ENCODE results near the gene SRC.
"Not testable (repeated sequence)": the region's sequence is repeated elsewhere in the genome, so short reads cannot be mapped to it uniquely, and the experiment has no call there.

Gene SRC

DNA sequence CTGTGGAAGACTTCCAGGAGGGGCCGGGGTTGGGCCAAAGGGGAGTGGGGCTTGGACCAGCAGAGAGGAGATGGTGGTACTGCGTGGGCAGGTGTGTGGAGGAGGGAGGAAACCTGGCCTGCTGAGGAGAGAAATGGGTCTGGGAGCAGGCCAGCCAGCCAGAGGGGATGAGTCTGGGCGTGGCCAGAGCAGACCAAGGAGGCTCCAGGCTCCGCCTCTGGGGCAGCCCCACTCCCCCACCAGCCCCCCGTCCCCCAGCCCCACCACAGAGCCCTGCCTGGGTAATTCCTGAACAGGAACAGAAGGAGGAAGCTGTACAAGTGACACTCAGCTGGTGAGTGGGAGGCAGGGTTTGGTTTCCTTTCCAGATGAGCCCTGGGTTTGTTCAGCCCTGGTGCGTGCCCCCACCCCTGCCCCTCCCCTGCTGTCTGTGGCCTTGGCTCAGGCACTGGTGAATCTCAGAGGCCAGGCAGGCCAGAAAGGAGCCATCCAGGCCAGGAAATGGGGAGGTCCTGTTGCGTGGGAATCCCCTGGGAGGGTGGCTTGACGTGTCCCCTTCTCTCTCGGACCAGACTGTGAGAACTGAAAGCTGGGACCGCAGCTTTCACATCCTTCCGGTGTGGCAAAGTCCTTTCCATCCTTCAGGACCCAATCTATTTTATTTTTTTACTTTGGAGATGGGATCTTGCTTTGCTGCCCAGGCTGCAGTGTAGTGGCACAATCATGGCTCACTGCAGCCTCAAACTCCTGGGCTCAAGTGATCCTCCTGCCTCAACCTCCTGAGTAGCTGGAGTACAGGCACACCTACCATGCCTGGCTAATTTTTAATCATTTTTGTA is 9.4 kb upstream of the SRC start:
- DNase-seq (ENCODE audit: low read depth) = no peak

DNA sequence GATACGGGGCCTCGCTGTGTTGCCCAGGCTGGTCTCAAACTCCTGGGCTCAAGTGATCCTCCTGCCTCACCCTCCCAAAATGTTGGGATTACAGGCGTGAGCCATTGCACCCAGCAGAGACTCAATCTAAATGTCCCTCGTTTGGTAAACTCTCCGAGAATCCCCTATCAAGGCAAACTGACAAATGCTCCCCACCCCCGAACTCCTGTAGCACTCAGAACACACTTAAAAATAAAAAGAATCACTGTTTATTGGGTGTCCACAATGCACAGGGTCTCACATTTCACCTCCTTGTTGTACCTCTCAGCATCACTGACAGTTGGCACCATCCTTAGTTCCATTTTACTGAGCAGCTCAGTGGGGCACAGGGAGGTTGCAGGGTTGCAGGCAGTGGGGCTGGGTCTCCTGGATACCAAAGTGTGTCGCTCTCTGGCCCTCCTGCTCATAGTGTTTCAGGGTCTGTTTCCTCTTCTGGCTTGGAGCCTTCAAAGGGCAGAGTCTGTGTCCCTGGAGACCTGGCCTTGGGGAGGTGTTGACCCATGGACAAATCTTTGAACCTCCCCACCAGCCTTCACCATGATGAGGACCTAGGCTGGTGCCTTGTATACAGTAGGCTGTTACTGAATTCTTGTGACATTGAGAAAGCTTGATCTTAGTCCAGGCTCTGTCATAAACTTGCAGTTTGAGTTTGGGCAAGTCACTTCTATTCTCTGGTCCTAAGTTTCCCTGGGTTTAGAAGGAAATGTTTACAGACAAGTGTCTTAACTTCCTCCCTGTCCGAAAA is 8.5 kb upstream of the SRC start:
- DNase-seq (ENCODE audit: low read depth) = no peak

DNA sequence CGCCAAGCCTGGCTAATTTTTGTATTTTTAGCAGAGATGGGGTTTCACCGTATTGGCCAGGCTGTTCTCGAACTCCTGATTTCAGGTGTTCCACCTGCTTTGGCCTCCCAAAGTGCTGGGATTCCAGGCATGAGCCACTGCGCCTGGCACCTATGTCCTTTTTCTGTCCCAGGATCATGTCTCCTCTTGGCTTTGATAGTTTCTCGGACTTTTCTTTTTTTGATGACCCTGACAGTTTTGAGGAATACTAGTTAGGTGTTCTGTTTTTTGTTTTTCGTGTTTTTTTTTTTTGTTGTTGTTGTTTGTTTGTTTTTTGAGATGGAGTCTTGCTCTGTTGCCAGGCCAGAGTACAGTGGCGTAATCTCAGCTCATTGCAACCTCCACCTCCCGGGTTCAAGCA is 7.6 kb upstream of the SRC start:
- not testable (repeated sequence) for DNase-seq (ENCODE audit: low read depth)

DNA sequence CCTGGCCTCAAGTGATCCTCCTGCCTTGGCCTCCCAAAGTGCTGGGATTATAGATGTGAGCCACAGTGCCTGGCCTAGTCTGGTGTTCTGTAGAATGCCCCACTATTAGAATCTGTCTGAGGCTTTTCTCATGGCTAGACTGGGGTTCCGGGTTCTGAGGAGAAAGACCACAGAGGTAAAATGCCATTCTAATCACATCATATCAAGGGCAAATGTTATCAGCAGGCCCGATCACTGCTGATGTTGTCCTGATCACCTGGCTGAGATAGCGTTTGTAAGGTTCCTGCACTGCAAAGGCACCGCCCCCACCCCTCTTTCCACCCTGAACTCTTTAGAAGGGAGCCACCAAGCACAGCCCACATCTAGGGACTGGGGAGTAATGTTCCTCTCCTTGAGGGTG is 6.7 kb upstream of the SRC start:
- DNase-seq (ENCODE audit: low read depth) = no peak

DNA sequence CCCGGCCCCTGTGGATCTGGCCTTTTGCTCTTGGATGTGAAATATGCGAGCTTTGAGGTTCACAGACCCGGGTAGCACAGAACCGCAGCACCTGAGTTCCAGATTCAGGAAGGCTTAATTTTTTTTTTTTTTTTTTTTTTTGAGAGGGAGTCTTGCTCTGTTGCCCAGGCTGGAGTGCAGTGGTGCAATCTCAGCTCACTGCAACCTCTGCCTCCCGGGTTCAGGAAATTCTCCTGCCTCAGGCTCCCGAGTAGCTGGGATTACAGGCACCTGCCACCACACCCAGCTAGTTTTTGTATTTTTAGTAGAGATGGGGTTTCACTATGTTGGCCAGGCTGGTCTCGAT is 6.2 kb upstream of the SRC start:
- not testable (repeated sequence) for DNase-seq (ENCODE audit: low read depth)

DNA sequence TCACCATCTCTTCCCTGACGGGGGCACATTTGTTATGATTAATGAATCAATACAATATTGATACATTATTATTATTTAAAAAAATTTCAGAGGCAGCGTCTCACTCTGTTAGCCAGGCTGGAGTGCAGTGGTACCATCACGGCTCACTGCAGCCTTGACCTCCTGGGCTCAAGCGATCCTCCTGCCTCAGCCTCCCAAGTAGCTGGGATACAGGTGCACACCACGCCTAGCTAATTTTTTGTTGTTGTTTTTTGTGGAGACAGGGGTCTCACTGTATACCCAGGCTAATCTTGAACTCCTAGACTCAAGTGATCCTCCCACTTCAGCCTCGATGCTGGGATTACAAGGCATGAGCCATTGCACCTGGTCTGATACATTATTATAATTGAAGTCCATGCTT is 4.9 kb upstream of the SRC start:
- no peak for DNase-seq (ENCODE audit: low read depth)

DNA sequence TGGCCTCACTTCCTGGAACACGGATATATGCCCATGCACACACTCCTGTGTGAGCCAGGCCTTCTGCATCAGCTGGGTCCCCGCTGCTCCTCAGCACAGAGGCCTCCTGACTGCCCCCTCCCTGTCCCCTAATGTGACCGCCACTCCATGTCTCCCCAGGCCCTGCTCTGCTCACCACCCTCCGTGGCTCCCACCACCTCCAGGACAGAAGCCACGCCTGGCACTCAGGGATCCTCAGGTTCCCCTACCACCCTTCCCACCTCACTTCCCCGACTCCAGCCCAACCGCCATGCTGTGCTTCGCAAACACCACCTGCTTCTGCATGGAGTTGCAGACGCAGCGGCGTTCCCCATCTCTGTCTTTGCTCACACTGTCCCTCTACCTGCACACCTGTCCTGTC is 4.3 kb upstream of the SRC start:
- DNase-seq (ENCODE audit: low read depth) = no peak

DNA sequence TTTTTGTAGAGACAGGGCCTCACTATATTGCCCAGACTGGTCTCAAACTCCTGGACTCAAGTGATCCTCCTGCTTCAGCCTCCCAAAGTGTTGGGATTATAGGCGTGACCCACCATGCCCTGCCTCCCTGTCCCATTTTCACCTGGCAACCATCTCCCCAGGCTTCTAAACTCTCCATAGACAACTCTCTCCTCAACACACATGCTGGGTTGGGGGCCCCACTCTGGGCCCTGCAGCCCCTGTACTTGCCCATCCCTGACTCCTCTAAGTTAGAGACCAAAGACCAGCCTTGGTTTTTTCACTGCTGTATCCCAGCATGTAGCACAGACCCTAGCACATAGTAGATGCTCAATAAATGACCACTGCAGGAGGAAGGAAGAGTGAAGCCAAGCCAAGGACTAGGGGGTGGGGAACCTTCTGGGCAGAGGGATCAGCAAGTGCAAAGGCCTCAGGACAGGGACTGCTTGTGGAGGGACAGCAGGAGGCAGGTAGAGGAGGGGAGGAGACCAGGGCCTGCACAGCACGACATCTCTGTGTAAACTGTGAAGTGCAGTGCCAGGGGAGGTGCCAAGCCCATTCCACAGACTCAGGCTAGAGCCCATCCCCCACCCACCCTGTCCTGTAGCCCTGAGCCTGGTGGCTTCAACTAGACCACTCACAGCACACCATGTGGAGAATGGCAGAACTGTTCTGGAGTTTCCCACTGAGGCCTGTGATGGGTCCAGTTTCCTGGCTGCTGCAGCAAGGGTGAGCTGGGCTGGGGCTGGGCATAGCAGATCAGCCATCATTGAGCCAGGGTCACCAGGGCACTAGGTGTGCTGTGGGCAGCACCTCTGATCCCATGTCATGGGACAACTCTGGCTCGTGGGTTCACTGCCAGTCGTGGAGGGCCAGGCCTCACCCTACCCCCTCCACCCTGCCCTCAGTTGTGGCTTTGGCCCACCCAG is 3.4 kb upstream of the SRC start:
- DNase-seq (ENCODE audit: low read depth) = no peak

DNA sequence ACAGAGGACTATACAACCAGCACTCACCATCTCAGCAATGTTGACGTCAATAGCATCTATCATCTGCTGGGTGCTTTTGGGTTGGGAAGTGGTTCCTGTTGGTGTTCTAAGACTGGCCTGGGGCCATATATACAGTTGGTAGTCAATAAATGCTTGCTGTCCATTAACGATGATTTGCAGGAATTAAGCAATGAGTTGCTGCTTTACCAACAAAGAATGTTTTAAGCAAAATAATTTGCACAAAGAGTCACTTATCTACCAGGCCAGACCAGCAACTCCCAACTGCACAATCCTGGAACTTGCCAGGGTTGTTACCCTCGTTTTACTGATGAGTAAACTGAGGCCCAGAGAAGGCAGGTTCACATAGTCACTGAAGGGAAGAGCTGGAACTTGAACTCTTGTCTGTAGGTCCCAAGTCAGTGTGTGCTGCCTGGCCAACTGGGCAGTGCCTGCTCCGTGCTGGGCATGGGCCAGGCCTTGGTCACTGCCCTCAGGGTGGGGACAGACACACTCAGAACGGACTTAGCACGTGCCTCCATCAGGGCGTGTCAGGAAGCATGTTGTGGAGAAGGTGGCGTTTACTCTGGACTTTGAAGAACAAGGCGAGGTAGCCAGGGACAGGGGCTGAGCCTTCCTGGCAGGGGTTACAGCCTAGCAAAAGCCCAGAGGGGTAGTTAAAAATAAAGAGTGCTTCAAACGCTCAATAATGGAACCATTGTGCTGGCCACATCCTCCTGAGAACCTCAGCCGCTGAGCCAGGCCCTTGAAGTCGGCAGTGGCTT is 2.5 kb upstream of the SRC start:
- no peak for DNase-seq (ENCODE audit: low read depth)

DNA sequence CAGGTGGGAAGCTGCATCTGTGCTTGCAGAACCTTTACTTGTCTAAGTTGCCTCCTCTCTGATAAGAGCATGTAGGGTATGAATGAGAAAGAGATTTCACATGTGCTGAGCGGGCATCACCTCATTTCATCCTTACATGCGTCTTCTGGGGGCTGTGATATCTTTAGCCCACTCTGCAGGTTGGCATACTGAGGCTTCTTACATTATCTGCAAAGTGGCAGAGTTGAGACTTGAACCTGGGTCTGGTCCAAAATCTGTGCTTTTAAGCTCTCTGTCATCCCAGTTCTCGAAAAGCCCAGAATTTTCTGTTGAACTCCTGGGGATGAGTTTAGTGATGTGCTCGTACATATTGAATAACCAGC is 2.0 kb upstream of the SRC start:
- DNase-seq (ENCODE audit: low read depth) = no peak

DNA sequence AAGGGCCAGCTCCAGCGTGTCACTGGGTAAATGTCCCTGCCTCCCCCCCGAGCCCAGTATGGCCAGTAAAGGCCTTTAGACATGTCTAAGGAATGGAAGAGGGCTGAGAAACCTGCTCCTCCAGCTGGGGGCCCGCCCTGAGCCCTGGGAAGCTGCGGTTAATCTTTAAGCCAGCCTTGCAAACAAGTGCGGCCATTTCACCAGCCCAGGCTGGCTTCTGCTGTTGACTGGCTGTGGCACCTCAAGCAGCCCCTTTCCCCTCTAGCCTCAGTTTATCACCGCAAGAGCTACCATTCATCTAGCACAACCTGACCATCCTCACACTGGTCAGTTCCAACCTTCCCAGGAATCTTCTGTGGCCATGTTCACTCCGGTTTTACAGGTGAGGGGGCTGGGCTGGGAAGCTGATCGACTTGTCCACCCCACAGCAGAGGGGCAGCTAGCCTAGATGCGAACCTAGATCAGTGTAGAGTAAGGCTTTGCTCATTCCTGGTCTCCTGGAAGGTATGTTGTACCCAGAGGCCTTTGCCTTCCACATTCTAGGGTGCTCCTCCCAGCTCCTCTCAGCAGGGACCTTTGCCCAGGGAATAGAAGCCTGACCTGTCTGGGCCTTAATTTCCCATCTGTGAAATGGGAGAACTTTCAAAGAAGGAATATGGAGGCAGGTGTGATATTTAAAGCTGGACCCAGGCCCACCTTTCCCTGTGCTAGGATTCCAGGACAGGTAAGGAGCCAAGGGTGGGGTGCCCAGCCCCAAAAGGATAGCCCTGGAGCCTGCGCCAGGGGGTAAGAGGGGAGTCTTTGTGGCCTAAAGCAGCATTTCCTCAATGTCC is 1.2 kb upstream of the SRC start:
- DNase-seq (ENCODE audit: low read depth) = no peak

DNA sequence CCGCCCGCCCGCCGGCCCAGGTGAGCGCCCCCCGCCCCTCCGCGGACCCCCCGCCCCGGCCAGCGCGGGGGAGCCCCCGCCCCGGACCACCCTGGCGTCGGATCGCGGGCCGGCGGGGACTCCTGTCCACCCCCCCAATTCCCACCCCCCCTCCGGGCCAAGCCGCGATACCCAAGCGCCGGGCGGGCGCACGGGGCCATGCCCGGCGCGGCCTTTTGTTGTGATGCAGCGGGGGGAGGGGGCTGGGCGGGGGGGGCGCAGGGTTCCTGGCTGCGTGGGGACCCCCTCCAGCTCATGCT is 245 bp downstream of the SRC start:
- DNase-seq (ENCODE audit: low read depth) = no peak

DNA sequence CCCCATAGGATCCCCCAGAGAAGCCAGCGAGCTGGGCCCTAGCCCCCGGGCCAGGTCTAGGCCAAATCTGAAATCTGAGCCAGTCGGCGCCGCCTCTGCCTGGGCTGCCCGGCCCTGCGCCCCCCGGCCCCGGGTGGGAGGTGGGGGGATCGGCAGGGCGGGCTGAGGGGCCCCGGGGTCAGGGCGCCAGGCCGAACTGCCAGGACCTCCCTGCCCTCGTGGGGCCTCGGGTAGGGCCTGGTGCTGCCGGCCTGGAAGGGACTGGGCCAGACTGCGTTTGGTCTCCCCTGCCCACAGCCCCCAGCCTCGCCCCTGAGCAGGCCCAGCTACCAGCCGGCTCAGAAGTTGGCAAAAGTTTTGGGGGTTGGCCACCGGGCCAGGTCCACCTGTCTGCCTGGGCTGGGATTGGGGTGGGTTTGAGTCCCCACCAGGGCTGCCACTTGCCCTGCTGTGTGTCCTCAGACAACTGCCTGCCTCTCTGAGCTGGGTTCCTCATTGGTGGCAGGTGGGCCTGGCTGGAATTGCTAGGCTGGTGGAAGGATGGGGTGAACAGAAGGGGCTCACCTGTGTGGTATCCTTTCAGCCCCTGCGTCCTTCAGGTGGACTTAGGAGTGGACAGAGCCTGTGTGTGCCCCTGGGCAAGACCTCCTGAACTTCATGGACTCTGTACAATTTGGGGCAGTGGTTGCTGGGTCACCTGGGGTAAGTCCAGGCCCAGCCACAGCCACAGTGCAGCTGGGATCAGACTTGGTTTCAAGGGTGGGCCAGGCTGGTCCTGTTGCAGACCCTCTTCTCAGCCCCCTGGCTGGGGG is 801 bp downstream of the SRC start:
- no peak for DNase-seq (ENCODE audit: low read depth)

DNA sequence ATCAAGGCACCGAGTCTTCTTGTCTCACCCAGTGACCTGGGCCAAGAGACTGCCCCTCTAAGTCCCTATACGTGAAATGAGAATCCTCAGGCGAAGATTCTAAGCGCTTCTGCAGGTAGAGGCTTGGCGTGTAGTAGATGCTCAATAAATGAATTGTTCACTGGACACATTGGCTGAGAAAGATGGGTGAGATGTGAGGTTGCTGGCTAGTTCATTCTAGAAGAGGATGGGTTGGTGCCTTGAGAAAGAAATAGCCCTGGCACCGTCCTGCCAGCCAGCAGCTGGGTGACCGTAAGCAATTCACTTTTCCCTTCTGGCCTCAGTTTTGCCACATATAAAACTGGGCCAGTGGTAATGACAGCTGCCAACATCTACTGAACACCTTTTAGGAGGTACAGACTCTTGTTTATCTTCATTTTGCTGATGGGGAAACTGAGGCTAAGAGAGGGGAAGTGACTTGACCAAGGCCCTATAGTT is 1.4 kb downstream of the SRC start:
- DNase-seq (ENCODE audit: low read depth) = no peak

DNA sequence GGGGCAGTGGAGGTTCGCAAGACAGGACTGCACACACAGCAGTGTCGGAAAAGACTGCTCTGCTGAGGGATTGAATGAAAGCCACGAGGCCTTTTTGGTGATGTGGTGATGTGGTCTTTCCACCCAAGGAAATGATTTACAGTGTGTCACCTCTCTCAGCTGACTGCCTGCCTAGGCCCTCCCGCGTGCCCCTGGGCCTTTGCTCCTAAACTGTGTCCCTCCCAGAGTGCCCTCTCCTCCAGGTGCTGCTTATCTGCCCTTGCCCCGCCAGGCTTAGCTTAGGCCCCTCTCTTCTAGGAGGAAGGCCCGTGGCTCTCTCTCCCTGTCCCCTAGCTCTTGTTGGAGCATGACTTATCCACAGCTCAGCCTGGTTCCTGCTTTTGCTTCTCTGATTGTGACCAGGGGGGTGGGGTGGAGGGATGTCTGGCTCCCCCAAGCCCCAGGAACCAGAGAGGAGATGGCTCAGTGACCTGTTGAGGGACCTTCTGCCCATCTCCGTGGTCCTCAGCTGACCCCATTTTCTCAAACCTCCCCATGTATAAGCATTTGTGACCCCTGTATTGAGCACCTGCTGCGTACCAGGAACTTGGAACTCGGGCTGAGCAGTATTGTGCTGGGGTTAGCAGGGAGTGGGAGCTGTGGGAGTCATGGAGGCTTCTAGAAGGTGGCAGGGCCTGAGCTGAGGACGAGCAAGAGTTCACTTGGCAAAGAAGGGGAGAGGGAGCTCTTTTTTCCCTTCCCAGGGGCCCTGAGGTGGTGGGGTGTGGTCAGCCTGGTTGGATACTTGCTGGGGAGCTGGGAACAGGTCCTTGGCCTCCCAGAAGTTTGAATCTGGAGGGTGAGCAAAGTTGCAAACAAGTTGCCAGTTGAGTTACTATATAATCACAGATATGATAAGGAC is 2.2 kb downstream of the SRC start:
- DNase-seq (ENCODE audit: low read depth) = no peak

DNA sequence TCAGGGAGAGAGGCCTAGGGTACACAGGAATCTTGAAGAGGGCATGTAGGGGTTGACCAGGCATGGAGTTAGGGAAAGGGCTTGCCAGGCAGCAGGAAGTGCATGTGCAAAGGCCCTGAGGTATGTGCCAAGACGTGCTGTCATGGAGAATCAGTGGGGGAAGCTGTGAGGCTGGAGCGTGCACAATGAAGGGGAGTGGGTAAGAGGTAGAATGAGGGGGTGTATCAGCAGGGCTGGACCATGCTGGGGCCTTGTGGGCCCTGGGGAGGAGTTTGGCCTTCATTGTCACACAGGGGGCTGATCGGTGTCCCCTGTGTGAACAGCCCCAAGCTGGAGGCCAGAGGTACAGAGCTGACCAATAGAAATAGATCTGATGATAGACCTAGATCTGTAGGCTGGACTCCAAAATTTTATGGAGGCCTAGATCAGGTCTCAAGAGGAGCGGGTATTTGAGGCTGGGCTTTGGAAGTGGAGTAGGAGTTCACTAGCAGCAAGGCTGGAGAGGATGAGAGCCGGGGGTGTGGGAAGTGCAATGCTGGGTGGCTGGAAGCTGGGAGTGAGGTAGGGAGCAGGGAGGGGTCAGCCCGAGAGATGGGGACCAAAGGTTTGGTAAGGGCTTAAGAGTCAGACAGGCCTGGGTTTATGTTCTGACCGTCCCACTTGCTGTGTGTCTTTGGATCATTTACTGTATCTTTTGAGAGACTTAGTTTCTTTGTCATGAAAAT is 3.0 kb downstream of the SRC start:
- DNase-seq (ENCODE audit: low read depth) = no peak

DNA sequence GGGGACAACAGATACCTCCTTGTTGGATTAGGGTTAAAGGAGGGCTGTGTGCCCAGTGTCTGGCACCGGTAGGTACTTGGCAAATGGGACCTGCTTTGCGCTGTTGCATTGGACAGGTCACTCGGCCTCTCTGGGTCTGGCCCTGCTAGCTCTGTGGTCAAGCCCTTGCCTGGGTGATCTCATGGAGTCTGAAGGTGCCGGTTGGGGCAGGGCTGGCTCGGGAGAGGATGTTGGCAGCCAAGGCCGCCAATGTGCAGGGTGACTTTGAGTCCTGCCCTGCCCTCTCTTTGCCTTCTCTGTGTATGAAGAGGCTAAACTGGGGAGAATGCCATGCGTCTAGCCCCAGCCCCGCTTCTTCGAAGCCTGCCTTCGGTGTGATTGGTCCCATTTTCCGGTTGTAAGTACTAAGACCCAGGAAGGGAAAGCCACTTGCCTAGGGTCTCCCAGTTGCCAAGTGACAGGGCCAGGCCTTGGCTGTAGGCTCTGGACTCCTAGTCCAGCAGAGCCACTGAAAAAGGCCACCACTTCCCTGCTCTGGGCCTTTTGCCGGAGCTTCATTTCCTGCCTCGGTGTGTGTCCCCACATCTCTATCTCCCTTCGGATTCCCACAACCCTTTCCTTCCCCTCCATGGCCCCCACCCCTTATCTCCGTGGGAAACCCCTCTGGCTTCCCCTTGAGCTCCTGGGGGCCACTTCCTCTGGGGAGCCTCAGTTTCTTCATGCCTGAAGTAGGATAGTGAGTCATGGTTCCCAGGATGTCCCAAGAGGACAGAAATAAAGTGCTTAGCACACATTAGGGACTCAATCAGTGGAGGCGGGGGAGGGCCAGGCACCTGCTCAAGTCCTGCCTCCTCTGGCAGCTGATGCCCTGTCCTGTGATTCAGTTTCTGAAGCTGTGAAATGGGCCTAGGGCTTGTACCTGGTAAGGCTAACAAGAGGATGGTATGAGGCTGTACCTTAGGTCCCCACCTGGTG is 3.9 kb downstream of the SRC start:
- DNase-seq (ENCODE audit: low read depth) = no peak

Measured in fibroblast of gingiva (primary cell).